Stromal cell of bone marrow (primary cell): ENCODE measurements around the gene MITF.

ENCODE experiments used
- DNase-seq: peaks from one replicate; pipeline ENCODE4 v3.0.0-alpha.2; 2012; ENCODE audit warnings: low read depth

MITF gene

GRCh38 chr3:69838217-69838616 is 99.0 kb downstream of the MITF start:
- DNase-seq = peak; percentile 71

DNA sequence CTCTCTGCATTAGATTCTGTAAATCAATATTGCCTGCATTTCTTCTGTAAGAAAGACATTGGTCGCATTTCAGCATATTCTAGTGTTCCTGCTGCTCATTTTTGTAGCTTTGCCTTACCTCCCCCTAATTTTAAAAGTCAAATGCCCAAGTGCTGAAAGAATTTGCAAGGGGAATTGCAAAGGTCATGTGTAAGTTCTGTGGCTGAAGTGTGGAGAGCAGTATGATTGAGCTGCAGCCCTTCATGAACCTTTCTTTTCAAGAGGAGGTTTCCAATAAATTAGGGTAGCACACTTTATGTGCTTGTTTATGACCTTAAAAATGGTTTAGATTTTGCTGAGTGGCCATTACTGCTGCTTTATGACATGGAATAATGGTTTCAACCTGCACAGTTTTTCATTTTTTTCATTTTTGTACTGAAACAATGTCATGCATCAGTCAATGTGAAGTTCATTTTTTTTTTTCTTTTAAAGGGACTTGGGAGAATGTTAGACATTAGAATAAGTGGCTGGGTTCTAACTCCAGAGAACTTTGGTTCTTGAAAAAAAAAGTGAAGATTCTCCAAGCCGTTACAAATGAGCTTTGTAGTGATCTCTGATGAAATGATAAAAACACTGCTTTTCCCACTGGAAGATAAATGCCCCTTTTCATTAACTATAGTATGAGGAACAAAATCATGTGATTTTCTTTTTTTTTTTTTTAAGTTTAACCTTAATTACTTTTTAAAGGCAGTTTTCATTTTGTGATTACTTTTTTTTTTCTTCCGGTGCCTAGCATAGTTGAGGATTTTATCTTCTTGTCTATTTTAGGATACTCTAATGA is 99.6 kb downstream of the MITF start:
- DNase-seq = no peak

GRCh38 chr3:69842351-69842750 is 103.1 kb downstream of the MITF start:
- DNase-seq = no peak

GRCh38 chr3:69842789-69843188 is 103.5 kb downstream of the MITF start:
- DNase-seq = no peak

GRCh38 chr3:69844706-69845105 is 105.4 kb downstream of the MITF start:
- no peak for DNase-seq

GRCh38 chr3:69847303-69847702 is 108.0 kb downstream of the MITF start:
- DNase-seq = no peak

DNA sequence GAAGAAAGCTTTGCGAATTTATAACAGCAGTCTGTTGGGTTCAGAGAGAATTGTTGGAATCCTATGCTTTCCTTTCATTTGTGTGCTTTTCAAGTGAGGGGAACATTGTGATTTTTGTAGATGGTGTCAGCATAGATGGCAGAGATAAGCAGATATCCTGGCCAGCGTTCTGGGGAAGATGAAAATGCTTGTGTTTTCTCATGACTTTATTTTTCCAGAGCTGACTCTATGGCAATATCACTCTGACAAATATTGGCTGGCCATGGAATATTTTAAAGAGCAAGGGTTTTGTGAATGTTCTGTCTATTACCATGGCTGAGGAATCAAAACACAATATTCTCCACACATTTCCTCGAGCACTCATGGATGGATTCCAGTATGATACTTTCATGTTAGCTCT is 108.8 kb downstream of the MITF start:
- DNase-seq = no peak

- no peak for DNase-seq
Measured at GRCh38 chr3:69850849-69851248, 111.6 kb downstream of the MITF start.

- DNase-seq = no peak
Measured at GRCh38 chr3:69853027-69853426, 113.8 kb downstream of the MITF start.

DNA sequence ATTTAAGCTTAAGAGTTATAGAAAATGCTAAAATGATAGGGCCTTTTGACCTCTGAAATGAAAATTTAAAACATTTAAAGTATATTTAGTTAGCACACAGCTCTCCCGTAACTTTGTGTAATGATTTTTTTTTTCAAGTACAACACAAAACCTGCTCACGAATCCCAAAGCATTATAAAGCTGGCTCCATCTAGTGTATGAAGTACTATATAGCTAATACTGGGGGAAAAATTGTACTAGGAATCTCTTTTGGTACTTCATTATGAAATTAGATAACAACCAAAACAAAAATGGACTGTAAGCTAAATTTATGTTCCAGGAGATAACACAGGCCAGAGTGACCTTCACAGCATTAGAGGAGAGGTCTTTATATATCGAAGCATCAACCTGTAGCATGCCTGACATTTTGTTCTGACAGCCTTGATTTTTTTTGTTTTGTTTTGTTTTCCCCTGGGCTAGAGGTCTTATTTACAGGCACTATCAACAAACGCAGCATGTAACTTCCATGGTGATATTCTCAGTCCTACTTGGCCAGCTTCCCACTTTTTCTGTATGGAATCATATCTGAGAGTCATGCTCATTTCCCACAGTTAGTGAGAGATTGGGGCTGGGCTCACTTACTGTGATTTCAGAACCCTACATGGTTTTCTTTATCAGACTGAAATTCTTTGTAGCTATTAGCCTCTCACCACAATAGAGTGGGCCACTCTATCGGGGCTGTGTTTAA is 116.3 kb downstream of the MITF start:
- peak; percentile 24 for DNase-seq

GRCh38 chr3:69856965-69857705 is 117.9 kb downstream of the MITF start:
- no peak for DNase-seq

DNA sequence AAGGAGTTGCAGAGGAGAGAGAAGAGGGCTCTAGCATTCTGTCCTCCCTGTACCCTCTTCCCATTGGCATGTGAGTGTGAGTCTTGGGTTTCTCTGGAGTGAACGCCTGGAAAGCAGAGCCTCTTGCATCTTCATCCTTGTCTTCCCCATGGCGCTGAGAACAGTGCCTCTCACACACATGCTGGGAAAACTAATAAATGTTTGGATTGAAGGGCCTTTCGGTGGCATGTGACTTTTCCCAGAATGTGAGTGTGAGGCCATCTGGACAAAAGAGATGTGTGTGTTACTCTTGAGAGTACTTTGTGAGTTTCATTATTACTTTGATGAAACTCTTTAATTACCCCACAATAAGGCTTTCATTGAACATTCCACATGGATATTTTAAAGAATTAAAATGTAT is 122.3 kb downstream of the MITF start:
- no peak for DNase-seq

- DNase-seq = no peak
Measured at GRCh38 chr3:69864141-69864540, 124.9 kb downstream of the MITF start.

DNA sequence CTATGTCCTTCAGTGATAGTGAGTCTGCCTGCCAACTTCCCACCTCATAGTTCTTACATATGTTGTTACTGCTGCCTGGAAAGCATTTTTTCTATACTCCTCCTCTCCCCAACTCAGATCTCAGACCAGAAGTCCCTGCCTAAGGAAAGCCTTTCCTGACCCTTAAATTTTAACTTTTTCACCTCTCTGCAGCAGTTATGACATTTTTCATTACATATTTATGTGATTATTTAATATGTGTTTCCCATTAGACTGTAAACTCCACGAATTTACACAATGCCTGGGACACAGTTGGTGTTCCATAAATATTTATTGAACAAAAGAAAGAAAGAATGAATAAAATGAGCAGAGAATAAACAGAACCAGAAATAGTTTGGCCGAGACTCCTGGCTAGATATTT is 125.5 kb downstream of the MITF start:
- no peak for DNase-seq

DNA sequence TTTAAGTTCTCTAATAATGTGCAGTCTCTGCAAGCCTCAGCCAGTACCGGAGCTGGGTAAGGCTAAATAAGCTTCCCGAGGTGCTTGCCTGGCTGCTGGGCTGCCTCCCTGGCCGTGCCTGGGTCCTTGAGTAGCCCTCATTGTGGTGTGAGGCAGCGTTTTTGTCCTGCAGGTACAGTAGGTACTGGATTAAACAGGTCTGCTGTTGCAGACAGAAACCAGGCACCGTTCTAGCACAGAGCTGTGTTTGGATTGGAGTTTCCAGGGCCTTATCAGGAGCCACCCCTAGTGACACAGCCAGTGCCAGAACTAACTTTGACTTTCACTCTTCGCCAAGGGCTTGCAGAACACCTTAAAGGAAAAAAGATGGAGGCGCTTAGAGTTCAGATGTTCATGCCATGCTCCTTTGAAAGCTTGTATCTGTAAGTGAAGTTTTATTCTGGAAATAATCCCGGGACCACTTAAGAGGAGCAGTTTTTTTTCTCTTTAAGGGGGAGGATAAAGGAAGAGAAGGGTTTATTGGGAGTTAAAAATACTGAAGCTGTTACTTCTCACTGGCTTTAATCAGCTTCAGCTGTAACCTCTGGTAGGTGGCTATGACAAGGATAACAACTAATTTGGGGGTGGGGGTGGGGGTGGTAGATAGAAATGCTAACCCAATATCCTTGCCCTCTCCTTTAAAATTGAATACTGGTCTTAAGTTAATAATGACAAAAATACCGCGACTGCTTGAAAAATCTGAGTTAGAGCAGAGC is 126.8 kb downstream of the MITF start:
- DNase-seq = no peak

- no peak for DNase-seq
Measured at GRCh38 chr3:69866988-69867720, 127.9 kb downstream of the MITF start.

DNA sequence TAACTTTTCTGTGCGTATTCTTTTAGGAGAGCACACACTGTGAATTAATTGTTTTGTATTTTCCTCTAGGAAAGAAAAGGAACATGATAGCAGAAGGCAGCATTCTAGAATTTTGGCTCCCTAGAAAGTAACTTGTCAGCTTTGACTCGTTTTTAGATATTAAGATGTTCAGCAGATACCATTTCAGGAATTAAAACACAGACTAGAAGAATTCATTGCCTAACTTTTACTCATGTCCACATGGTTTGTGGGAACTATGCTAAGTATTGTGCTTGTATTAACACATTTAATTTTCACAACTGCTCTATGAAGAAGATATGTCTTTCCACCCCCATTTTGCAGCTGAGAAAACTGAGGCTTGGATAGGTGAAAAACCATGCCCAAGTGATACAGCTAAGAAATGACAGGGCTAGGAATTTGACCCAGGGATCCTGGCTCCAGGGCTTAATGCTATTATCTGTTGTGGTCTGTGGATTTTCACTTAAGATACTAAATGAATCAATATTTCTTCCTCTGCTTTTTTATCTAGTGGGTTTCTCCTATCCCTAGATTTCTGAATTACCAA is 128.8 kb downstream of the MITF start:
- no peak for DNase-seq

DNA sequence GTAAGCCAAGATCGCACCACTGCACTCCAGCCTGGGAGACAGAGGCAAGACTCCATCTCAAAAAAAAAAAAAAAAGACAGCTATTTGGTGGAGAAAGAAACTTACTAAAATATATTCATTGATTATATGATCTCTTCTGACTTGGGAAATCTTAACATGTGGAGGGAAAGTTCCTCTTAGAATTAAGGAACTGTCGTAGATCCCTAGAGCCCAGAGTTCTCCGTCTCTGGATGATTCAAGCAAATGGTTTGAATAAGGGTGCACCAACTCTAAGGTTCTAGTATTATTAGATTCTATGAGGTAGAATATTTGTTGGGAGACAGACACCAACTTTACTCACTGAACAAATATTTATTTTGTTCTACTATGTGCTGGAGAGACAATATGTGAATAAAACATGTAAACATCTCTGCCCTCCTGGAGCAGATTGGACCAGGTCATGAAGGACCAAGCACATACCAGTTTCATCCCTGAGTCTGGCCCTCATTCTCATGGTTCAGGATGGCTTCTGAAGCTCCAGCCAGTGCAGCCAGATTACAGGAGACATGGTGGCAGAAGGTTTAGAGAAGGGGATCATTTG is 129.7 kb downstream of the MITF start:
- DNase-seq = no peak

DNA sequence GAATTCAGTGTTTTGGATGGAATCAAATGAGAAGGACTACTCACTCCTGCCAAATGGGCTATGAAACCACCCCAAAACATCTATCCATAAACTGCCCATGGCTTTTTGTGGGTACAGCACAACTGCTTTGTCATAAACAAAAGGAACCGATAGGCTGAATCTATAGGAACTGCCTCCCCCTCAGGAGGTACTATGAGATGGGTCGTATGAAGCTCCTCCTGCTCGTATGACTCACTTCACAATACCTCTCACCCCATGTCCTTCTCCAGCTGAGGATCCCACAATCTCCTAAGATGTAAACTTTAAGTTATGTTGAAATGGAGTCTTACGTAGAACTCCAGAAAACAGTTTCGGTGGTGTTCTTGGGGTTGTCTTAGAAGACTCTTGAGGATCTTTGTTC is 130.4 kb downstream of the MITF start:
- no peak for DNase-seq

DNA sequence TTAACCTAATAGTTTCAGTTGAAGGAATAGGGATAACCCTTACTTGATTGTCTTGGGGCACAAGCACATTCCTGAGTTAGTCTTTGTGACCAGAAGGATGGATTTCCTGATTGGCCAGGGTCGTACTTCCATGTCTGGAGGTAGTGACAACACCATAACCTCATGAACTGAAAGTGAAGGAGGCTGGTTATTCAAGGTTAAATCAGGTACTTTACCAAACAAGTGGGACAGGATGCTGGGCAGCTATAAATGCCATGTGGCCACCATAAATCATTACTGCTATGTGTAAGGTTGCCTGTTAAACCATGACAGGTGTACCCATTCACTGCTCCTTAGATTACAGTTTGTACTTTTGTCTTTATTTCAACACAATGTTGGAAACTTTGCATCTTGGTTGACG is 132.0 kb downstream of the MITF start:
- no peak for DNase-seq

DNA sequence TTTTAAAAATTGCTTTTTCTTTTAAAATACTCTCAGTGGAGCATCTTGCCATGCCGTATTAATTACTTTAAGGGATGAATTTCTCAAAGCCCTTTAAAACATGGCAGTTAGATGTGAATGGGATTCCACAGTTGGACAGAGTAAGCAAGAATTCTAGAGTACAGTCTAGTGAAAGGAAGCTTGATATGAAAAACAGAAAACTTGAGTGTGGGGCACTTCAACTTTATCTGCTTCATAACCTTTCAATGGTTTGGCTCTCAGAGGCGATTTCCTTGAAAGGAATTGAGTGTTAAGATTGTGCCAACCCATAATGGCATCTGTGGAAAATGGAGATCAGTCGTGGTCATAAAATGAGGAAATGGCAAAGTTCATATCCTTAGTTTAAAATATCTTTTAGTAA is 132.6 kb downstream of the MITF start:
- no peak for DNase-seq
